RWPE2 (cell line): ENCODE data around the gene SMIM22.

Experiments used
- ATAC-seq: fragments of 200-7000 bp; cut with Tn5 transposase; 3 replicates; pipeline ENCODE4 v1.9.1; 2021; ENCODE audit warnings: low read depth
- DNase-seq: peaks from one replicate; pipeline ENCODE4 v3.0.0-alpha.2; 2020; ENCODE audit warnings: low spot score
- H3K27ac ChIP-seq: fragments of 450-650 bp; 2 replicates; pipeline ENCODE4 v1.5.1; 2017; ENCODE audit warnings: mild to moderate bottlenecking; ENCODE audit not compliant: poor library complexity, severe bottlenecking
- H3K27me3 ChIP-seq: fragments of 250-450 bp; sonication (Bioruptor Pico); 2 replicates; pipeline ENCODE4 v1.5.1; 2021; ENCODE audit warnings: mild to moderate bottlenecking, moderate library complexity; ENCODE audit not compliant: insufficient read depth, poor library complexity, severe bottlenecking
- H3K36me3 ChIP-seq: fragments of 250-450 bp; sonication (Bioruptor Pico); 2 replicates; pipeline ENCODE4 v1.5.1; 2020; ENCODE audit warnings: low read depth, mild to moderate bottlenecking, moderate library complexity
- H3K4me1 ChIP-seq: fragments of 250-450 bp; sonication (Bioruptor Pico); 2 replicates; pipeline ENCODE4 v1.5.1; 2021; ENCODE audit warnings: mild to moderate bottlenecking, moderate library complexity; ENCODE audit not compliant: insufficient read depth, poor library complexity, severe bottlenecking
- H3K4me3 ChIP-seq: fragments of 250-450 bp; sonication (Bioruptor Pico); 2 replicates; pipeline ENCODE4 v1.5.1; 2021; ENCODE audit warnings: mild to moderate bottlenecking, moderate library complexity; ENCODE audit not compliant: severe bottlenecking
- H3K9me3 ChIP-seq: fragments of 250-450 bp; sonication (Bioruptor Pico); 2 replicates; pipeline ENCODE4 v1.5.1; 2021; ENCODE audit warnings: mild to moderate bottlenecking, moderate library complexity; ENCODE audit not compliant: severe bottlenecking
- TF ChIP-seq, protein P1 (sequence below): fragments of 450-650 bp; IDR thresholded peaks from one replicate; pipeline ENCODE4 v1.5.1; 2017; ENCODE audit warnings: mild to moderate bottlenecking, moderate library complexity; ENCODE audit not compliant: poor library complexity, severe bottlenecking

Gene SMIM22

DNA sequence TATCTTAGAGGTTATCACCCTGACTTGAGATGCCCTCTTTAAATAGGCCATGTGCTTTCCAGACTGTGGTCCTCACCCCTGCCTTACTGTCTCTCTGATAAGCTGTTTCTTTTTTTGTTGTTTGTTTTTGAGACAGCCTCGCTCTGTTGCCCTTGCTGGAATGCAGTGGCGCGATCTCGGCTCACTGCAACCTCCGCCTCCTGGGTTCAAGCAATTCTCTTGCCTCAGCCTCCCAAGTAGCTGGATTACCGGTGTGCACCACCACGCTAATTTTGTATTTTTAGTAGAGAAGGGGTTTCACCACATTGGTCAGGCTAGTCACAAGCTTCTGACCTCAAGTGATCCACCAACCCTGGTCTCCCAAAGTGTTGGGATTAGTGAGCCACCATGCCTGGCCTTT is 6.3 kb upstream of the SMIM22 start:
- Histone ChIP-seq H3K27me3 (no peaks in the 10 kb centered on the region), H3K4me1 (no peaks in the 10 kb centered on the region), H3K36me3 (no peaks in the 10 kb centered on the region), H3K4me3 (no peak overlapping the region), H3K9me3 (no peaks in the 10 kb centered on the region), H3K27ac (no peak overlapping the region)
- ATAC-seq, result no peak
- TF ChIP-seq, protein P1, sequence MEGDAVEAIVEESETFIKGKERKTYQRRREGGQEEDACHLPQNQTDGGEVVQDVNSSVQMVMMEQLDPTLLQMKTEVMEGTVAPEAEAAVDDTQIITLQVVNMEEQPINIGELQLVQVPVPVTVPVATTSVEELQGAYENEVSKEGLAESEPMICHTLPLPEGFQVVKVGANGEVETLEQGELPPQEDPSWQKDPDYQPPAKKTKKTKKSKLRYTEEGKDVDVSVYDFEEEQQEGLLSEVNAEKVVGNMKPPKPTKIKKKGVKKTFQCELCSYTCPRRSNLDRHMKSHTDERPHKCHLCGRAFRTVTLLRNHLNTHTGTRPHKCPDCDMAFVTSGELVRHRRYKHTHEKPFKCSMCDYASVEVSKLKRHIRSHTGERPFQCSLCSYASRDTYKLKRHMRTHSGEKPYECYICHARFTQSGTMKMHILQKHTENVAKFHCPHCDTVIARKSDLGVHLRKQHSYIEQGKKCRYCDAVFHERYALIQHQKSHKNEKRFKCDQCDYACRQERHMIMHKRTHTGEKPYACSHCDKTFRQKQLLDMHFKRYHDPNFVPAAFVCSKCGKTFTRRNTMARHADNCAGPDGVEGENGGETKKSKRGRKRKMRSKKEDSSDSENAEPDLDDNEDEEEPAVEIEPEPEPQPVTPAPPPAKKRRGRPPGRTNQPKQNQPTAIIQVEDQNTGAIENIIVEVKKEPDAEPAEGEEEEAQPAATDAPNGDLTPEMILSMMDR, result no peak
- no peak for DNase-seq

DNA sequence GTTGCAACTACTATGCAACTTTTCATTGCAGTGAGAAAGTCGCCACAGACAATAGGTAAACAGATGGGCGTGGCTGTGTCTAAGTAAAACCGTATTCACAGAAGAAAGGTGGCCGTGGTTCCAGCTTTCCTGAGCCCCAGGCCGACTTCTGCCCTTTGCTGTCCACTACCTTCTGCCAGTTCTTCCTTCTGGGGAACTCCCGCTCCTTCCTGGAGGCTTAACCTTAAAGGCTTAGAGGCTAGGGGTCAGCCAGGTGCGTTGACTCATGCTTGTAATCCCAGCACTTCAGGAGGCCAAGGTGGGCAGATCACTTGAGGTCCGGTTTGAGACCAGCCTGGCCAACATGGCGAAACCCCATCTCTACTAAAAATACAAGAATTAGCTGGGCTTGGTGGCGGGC is 4.9 kb upstream of the SMIM22 start:
- H3K27ac ChIP-seq, result no peak overlapping the region
- TF ChIP-seq, protein P1, result no peak
- DNase-seq (no peak), ATAC-seq (no peak)
- no peaks in the 10 kb centered on the region for H3K36me3 ChIP-seq
- no peaks in the 10 kb centered on the region for H3K27me3 ChIP-seq
- no peaks in the 10 kb centered on the region for H3K4me1 ChIP-seq
- no peak overlapping the region for H3K4me3 ChIP-seq
- no peaks in the 10 kb centered on the region for H3K9me3 ChIP-seq

DNA sequence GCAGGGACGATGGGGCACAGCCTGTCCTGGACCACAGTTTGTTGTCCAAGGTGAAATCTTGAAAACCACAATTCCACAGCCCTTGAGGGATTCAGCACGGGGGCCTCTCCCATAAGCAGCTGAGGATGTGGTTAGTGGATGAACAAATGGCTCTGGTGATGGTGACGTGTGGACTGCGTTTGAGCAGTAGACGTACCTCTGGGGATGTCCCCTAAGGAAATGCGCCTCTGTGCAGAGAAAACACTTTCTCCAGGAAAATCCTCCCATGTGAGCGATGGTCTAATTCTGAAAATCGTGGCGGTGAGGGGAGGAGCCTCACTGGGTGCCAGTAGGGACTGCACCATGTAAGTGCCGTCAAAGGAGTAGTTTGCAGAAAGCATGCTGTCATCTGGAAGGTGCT is 4.3 kb upstream of the SMIM22 start:
- H3K4me1 ChIP-seq, result no peaks in the 10 kb centered on the region
- TF ChIP-seq, protein P1, result no peak
- no peaks in the 10 kb centered on the region for H3K36me3 ChIP-seq
- H3K27ac ChIP-seq, result no peak overlapping the region
- H3K27me3 ChIP-seq, result no peaks in the 10 kb centered on the region
- DNase-seq, result no peak
- no peaks in the 10 kb centered on the region for H3K9me3 ChIP-seq
- H3K4me3 ChIP-seq, result no peak overlapping the region
- ATAC-seq, result no peak

DNA sequence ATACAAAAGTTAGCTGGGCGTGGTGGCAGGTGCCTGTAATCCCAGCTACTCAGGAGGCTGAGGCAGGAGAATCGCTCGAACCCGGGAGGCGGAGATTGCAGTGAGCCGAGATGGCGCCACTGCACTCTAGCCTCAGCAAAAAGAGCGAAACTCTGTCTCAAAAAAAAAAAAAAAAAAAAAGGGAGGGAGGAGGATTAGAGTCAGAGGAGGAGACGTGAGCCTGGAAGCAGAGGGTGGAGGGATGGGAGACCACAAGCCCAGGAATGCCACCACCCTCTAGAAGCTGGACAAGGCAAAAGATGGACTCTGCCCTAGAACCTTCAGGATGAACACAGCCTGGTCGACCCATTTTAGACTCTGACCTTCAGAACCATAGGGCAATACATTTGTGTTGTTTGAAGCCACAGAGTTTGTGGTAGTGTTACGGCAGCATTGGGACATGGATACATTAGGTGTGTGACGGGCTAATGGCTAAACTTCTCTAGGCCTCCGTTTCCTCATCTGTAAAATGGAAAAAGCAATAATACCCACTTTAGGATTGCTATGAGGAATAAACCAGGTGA is 2.1 kb upstream of the SMIM22 start:
- H3K36me3 ChIP-seq, result no peaks in the 10 kb centered on the region
- no peak for ATAC-seq
- H3K4me1 ChIP-seq, result no peaks in the 10 kb centered on the region
- no peak overlapping the region for H3K27ac ChIP-seq
- H3K27me3 ChIP-seq, result no peaks in the 10 kb centered on the region
- no peaks in the 10 kb centered on the region for H3K9me3 ChIP-seq
- H3K4me3 ChIP-seq, result no peak overlapping the region
- no peak for DNase-seq
- TF ChIP-seq, protein P1, result no peak

DNA sequence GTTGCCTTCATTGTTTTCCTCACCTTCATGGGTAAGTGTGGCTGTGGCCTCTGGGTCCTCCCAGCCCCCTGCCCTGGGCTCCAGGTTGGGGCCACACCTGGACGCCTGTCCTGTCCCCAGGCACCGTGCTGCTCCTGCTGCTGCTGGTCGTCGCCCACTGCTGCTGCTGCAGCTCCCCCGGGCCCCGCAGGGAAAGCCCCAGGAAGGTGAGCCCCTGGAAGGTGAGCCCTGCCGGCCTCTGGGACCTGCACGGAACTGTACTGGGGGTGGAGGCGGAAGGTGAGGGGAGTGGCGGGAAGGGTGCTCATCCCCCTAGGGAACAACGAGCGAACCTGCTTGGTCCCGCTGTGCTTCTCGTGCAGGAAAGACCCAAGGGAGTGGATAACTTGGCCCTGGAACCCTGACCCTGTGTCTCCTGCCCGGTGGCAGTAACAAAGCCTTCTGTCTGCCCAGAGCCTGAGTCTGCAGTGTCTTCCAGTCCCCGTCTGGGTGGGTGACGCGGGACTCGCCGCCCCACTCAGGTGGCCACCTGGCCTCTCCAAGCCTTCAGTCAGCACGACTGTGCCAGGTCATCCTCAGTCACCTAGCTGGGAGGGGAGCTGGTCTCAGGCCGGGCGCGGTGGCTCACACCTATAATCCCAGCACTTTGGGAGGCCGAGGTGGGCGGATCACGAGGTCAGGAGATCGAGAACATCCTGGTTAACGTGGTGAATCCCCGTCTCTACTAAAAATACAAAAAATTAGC is 831 bp downstream of the SMIM22 start:
- no peak for DNase-seq
- no peak overlapping the region for H3K4me3 ChIP-seq
- H3K27me3 ChIP-seq, result no peaks in the 10 kb centered on the region
- H3K27ac ChIP-seq, result no peak overlapping the region
- TF ChIP-seq, protein P1, result no peak
- no peaks in the 10 kb centered on the region for H3K36me3 ChIP-seq
- H3K9me3 ChIP-seq, result no peaks in the 10 kb centered on the region
- H3K4me1 ChIP-seq, result peaks cover 9% of the 10 kb centered on the region
- no peak for ATAC-seq
